Medulla oblongata (tissue), 1 donor: ENCODE results near the gene PAPPA2.

ENCODE experiments used
- DNase-seq: peaks from one replicate; pipeline ENCODE4 v3.0.0-alpha.2; 2015; ENCODE audit errors: extremely low spot score

PAPPA2 gene

GRCh38 chr1:176854758-176855745 is 392.1 kb downstream of the PAPPA2 start:
- no peak for DNase-seq

- DNase-seq = no peak
Observed at GRCh38 chr1:176857632-176858031, 394.7 kb downstream of the PAPPA2 start.

GRCh38 chr1:176858433-176858916 is 395.5 kb downstream of the PAPPA2 start:
- DNase-seq = no peak

- no peak for DNase-seq
Observed at GRCh38 chr1:176863613-176864012, 400.6 kb downstream of the PAPPA2 start.

- DNase-seq = no peak
Observed at GRCh38 chr1:176864211-176864610, 401.2 kb downstream of the PAPPA2 start.

- DNase-seq = no peak
Observed at GRCh38 chr1:176866011-176866714, 403.2 kb downstream of the PAPPA2 start.

GRCh38 chr1:176869577-176869976 is 406.6 kb downstream of the PAPPA2 start:
- no peak for DNase-seq

- no peak for DNase-seq
Observed at GRCh38 chr1:176876966-176877515, 414.1 kb downstream of the PAPPA2 start.

- DNase-seq = no peak
Observed at GRCh38 chr1:176877557-176877956, 414.6 kb downstream of the PAPPA2 start.

- DNase-seq = no peak
Observed at GRCh38 chr1:176878750-176879536, 416.0 kb downstream of the PAPPA2 start.

GRCh38 chr1:176879784-176880620 is 417.0 kb downstream of the PAPPA2 start:
- no peak for DNase-seq

- DNase-seq = peak; percentile 85
Observed at GRCh38 chr1:176880955-176881595, 418.1 kb downstream of the PAPPA2 start.

- DNase-seq = no peak
Observed at GRCh38 chr1:176884286-176884685, 421.3 kb downstream of the PAPPA2 start.

GRCh38 chr1:176884911-176885310 is 421.9 kb downstream of the PAPPA2 start:
- no peak for DNase-seq

GRCh38 chr1:176885341-176885740 is 422.4 kb downstream of the PAPPA2 start:
- no peak for DNase-seq

- no peak for DNase-seq
Observed at GRCh38 chr1:176885751-176886150, 422.8 kb downstream of the PAPPA2 start.

- DNase-seq = peak; percentile 19
Observed at GRCh38 chr1:176888471-176889032, 425.6 kb downstream of the PAPPA2 start.

- no peak for DNase-seq
Observed at GRCh38 chr1:176893625-176894352, 430.8 kb downstream of the PAPPA2 start.

- DNase-seq = no peak
Observed at GRCh38 chr1:176894450-176894849, 431.5 kb downstream of the PAPPA2 start.
